PC-9 (cell line): Measurements from ENCODE around the gene REV3L.

Experiments
- EZH2 ChIP-seq: fragments of 200-600 bp; sonication (generic); IDR thresholded peaks from 2 replicates; pipeline ENCODE4 v1.8.0; 2017; ENCODE audit warnings: antibody characterized with exemption, low read depth
- TF ChIP-seq, protein P1 (sequence below): fragments of 200-600 bp; sonication (generic); conservative IDR thresholded peaks from 2 replicates; pipeline ENCODE4 v1.6.1; 2017; ENCODE audit warnings: mixed run types, antibody characterized with exemption, mild to moderate bottlenecking, moderate library complexity

DNA sequence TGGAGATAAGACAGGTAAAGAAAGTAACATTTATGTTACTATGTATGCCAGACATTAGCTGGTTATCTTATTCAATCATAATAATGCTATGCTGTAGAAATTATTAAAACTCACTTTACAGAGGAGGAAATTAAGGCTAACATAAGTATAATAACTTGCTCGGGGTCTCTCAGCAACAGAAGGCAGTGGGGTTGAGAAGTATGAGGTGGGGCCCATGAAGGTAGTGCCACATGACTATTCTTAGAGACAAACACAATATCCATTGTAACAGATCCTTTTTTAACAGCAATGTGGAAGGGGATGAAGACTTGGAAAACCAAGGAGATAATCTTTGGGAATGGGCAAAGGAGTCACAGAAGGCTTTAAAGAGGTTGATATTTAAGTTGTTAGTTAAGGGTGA is 11.5 kb downstream of the REV3L start:
- TF ChIP-seq, protein P1, sequence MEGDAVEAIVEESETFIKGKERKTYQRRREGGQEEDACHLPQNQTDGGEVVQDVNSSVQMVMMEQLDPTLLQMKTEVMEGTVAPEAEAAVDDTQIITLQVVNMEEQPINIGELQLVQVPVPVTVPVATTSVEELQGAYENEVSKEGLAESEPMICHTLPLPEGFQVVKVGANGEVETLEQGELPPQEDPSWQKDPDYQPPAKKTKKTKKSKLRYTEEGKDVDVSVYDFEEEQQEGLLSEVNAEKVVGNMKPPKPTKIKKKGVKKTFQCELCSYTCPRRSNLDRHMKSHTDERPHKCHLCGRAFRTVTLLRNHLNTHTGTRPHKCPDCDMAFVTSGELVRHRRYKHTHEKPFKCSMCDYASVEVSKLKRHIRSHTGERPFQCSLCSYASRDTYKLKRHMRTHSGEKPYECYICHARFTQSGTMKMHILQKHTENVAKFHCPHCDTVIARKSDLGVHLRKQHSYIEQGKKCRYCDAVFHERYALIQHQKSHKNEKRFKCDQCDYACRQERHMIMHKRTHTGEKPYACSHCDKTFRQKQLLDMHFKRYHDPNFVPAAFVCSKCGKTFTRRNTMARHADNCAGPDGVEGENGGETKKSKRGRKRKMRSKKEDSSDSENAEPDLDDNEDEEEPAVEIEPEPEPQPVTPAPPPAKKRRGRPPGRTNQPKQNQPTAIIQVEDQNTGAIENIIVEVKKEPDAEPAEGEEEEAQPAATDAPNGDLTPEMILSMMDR = no peak
- no peak for TF ChIP-seq EZH2
